HepG2 (cell line): Measurements from ENCODE around the gene FBXO41. TPM values are rescaled to one million over a fixed set of nuclear protein-coding genes. Genes with fewer than 3 reads are reported as not detected.

Source experiments
- ATAC-seq: fragments of 200-7000 bp; cut with Tn5 transposase; 3 replicates; pipeline ENCODE4 v1.9.1; 2020; ENCODE audit warnings: mild to moderate bottlenecking, moderate library complexity
- BruUV-seq: library from RNA; stranded (reverse); fragments of 400-500 nt; replicated peaks from 2 replicates; lab custom pipeline; 2021; lab: Mats Ljungman, UMichigan
- CTCF ChIA-PET: fragments of 300-600 bp; formaldehyde crosslinking; extraction: SDS; loops from one replicate; lab custom pipeline; 2021; ENCODE audit warnings: low total read pairs, inconsistent platforms, low intra/inter-chr PET ratio; lab: Yijun Ruan, JAX
- POLR2A ChIA-PET: fragments of 350-600 bp; sonication (Branson Sonifier 250); formaldehyde crosslinking; loops from one replicate; lab custom pipeline; 2020; ENCODE audit warnings: antibody characterized with exemption, inconsistent platforms; lab: Yijun Ruan, JAX
- DNase-seq: peaks from one replicate; pipeline ENCODE4 v3.0.0-alpha.2; 2015; ENCODE audit warnings: low spot score
- FAIRE-seq: peaks from 3 replicates; lab custom pipeline; 2011; peaks lifted over from hg19 to GRCh38; lab: Jason Lieb, UNC
- H2AFZ ChIP-seq: one replicate; pipeline ENCODE4 v1.6.1; 2011; ENCODE audit warnings: low read length, inconsistent platforms
- H3K27ac ChIP-seq: fragments of 300-600 bp; 3 replicates; pipeline ENCODE4 v1.8.0; 2011; ENCODE audit warnings: mixed run types, mild to moderate bottlenecking, mixed read lengths, low read length, inconsistent platforms; ENCODE audit not compliant: insufficient read depth; ENCODE audit errors: extremely low read length
- H3K27me3 ChIP-seq, 2 experiments: fragments of 200-600 bp in 1 of 2; 2 replicates in 1 of 2; 3 replicates in 1 of 2; pipeline versions ENCODE4 v1.6.0 to v1.8.0; 2011; ENCODE audit warnings: low read length in 2 of 2, mild to moderate bottlenecking in 2 of 2, moderate library complexity in 2 of 2, inconsistent platforms in 1 of 2; ENCODE audit not compliant: insufficient read depth in 2 of 2, control insufficient read depth in 1 of 2
- H3K36me3 ChIP-seq, 2 experiments: fragments of 200-600 bp in 1 of 2; replicated peaks in 1 of 2; 2 replicates in 1 of 2; 3 replicates in 1 of 2; pipeline versions ENCODE4 v1.5.1 to v1.8.0; 2011; ENCODE audit warnings: low read length in 2 of 2, inconsistent platforms in 1 of 2; ENCODE audit not compliant: insufficient read depth in 2 of 2, control insufficient read depth in 1 of 2
- H3K4me1 ChIP-seq: 2 replicates; pipeline ENCODE4 v1.5.1; 2012; ENCODE audit warnings: low read length, inconsistent platforms; ENCODE audit not compliant: insufficient read depth
- H3K4me2 ChIP-seq: 2 replicates; pipeline ENCODE4 v1.6.0; 2011; ENCODE audit warnings: low read depth, low read length, inconsistent platforms
- H3K4me3 ChIP-seq, 3 experiments: fragments of 200-600 bp in 1 of 3; sonication (generic), shearing (Covaris generic) in 1 of 3; replicated peaks in 1 of 3; 2 replicates each; pipeline ENCODE4 v1.5.1; 2011 to 2016; ENCODE audit warnings: low read length in 3 of 3, inconsistent platforms in 2 of 3, low read depth in 2 of 3, mild to moderate bottlenecking in 2 of 3, control low read depth in 1 of 3, mixed read lengths in 1 of 3; ENCODE audit not compliant: insufficient read depth in 1 of 3
- H3K79me2 ChIP-seq: one replicate; pipeline ENCODE4 v1.6.1; 2011; ENCODE audit warnings: low read length, inconsistent platforms; ENCODE audit not compliant: insufficient read depth
- H3K9ac ChIP-seq: 2 replicates; pipeline ENCODE4 v1.6.0; 2011; ENCODE audit warnings: mild to moderate bottlenecking, low read depth, low read length, inconsistent platforms; ENCODE audit not compliant: insufficient read depth
- H3K9me3 ChIP-seq: 2 replicates; pipeline ENCODE4 v1.5.1; 2012; ENCODE audit warnings: mild to moderate bottlenecking, low read length
- H4K20me1 ChIP-seq: 2 replicates; pipeline ENCODE4 v1.6.0; 2011; ENCODE audit warnings: inconsistent platforms, mild to moderate bottlenecking, low read length, moderate library complexity; ENCODE audit not compliant: insufficient read depth
- CHD2 ChIP-seq: IDR thresholded peaks from 2 replicates; pipeline ENCODE4 v1.6.1; 2011; ENCODE audit warnings: low read depth, low read length, improper control_type of control experiment
- MED1 ChIP-seq: sonication (generic); formaldehyde crosslinking; IDR thresholded peaks from 2 replicates; pipeline ENCODE4 v1.4.0; 2020; ENCODE audit warnings: missing genetic modification reagents
- SRSF1 ChIP-seq: fragments of 200-400 bp; formaldehyde crosslinking; optimal IDR thresholded peaks from 2 replicates; pipeline ENCODE3; 2017; ENCODE audit warnings: mild to moderate bottlenecking, low read depth, low read length, moderate library complexity
- ZBTB38 ChIP-seq: sonication (generic); formaldehyde crosslinking; IDR thresholded peaks from 2 replicates; pipeline ENCODE4 v1.5.1; 2020; ENCODE audit warnings: mild to moderate bottlenecking, missing genetic modification reagents
- ZIK1 ChIP-seq: sonication (generic); formaldehyde crosslinking; IDR thresholded peaks from 2 replicates; pipeline ENCODE4 v1.5.0; 2020; ENCODE audit warnings: mild to moderate bottlenecking, low read depth, missing genetic modification reagents, borderline replicate concordance
- ZNF256 ChIP-seq: sonication (generic); formaldehyde crosslinking; conservative IDR thresholded peaks from 2 replicates; pipeline ENCODE4 v1.4.0; 2020; ENCODE audit warnings: missing genetic modification reagents
- ZNF430 ChIP-seq: sonication (generic); formaldehyde crosslinking; IDR thresholded peaks from 2 replicates; pipeline ENCODE4 v1.9.0; 2021; ENCODE audit warnings: mild to moderate bottlenecking, missing genetic modification reagents
- ZNF616 ChIP-seq: sonication (generic); formaldehyde crosslinking; IDR thresholded peaks from 2 replicates; pipeline ENCODE4 v1.5.0; 2020; ENCODE audit warnings: low read depth, mild to moderate bottlenecking, missing genetic modification reagents
- ZNF619 ChIP-seq: sonication (generic); formaldehyde crosslinking; IDR thresholded peaks from 2 replicates; pipeline ENCODE4 v1.4.0; 2020; ENCODE audit warnings: mild to moderate bottlenecking, missing genetic modification reagents
- ZNF781 ChIP-seq: sonication (generic); formaldehyde crosslinking; IDR thresholded peaks from 2 replicates; pipeline ENCODE4 v1.5.1; 2020; ENCODE audit warnings: borderline replicate concordance, mild to moderate bottlenecking, missing genetic modification reagents; ENCODE audit errors: not compliant biosample characterization
- ZSCAN22 ChIP-seq: sonication (generic); formaldehyde crosslinking; IDR thresholded peaks from 2 replicates; pipeline ENCODE4 v1.4.0; 2020; ENCODE audit warnings: mild to moderate bottlenecking, missing genetic modification reagents
- WGBS: methylation state at CpG from one replicate; pipeline ENCODE4 v1.1.6; 2017; ENCODE audit warnings: low lambda C conversion rate; 5-methylcytosine and 5-hydroxymethylcytosine counted together
- in situ Hi-C: cut with HindIII; loops from 2 replicates; pipeline ENCODE4 v1.10.0; 2017; ENCODE audit warnings: low pct_unique_long_range_greater_than_20kb; ENCODE audit not compliant: extremely low pct_ligation_motif_present
- intact Hi-C: fragments of 100-400 bp; cut with micrococcal nuclease; formaldehyde crosslinking; loops from one replicate; pipeline ENCODE4 v1.10.0; 2022; ENCODE audit not compliant: unreplicated experiment
- polyA plus RNA-seq, 8 experiments: library from polyadenylated mRNA; depleted of rRNA in 3 of 8; stranded (reverse) in 7 of 8; unstranded in 1 of 8; fragments of >200 nt; fragmentation: Illumina TruSeq in 4 of 8; extraction: Trizol in 4 of 8; gene quantifications; 2 replicates each; pipeline versions ENCODE4 v1.2.1 to v1.2.3, GENCODE V29; 2011 to 2016; ENCODE audit warnings: low read depth in 4 of 8, missing spikeins in 1 of 8, mixed read lengths in 1 of 8; ENCODE audit not compliant: insufficient read depth in 1 of 8
- total RNA-seq, 5 experiments: library from RNA; depleted of rRNA; stranded (reverse); fragments of >200 nt; fragmentation: Illumina TruSeq; extraction: Trizol; gene quantifications; 2 replicates each; pipeline ENCODE4 v1.2.3, GENCODE V29; 2016; ENCODE audit warnings: low read depth in 1 of 5
- TF ChIP-seq, protein P1 (sequence below): sonication (generic); formaldehyde crosslinking; IDR thresholded peaks from 2 replicates; pipeline ENCODE4 v1.5.1; 2020; ENCODE audit warnings: missing genetic modification reagents, mild to moderate bottlenecking, borderline replicate concordance
- TF ChIP-seq, protein P2 (sequence below): fragments of 450-650 bp; IDR thresholded peaks from 2 replicates; pipeline ENCODE4 v1.6.1; 2017
- TF ChIP-seq, protein P3 (sequence below): sonication (generic); formaldehyde crosslinking; IDR thresholded peaks from 2 replicates; pipeline ENCODE4 v1.4.0; 2020; ENCODE audit warnings: missing genetic modification reagents, borderline replicate concordance
- TF ChIP-seq, protein P4 (sequence below): sonication (generic); formaldehyde crosslinking; IDR thresholded peaks from 2 replicates; pipeline ENCODE4 v1.9.0; 2021; ENCODE audit warnings: missing genetic modification reagents, borderline replicate concordance

FBXO41 gene
- total and polyA plus RNA-seq, 2 of the 13 experiments (the other 11 are each of a cell fraction or from before 2014, with no cell fraction given), result 4.2 to 10.3 TPM

DNA sequence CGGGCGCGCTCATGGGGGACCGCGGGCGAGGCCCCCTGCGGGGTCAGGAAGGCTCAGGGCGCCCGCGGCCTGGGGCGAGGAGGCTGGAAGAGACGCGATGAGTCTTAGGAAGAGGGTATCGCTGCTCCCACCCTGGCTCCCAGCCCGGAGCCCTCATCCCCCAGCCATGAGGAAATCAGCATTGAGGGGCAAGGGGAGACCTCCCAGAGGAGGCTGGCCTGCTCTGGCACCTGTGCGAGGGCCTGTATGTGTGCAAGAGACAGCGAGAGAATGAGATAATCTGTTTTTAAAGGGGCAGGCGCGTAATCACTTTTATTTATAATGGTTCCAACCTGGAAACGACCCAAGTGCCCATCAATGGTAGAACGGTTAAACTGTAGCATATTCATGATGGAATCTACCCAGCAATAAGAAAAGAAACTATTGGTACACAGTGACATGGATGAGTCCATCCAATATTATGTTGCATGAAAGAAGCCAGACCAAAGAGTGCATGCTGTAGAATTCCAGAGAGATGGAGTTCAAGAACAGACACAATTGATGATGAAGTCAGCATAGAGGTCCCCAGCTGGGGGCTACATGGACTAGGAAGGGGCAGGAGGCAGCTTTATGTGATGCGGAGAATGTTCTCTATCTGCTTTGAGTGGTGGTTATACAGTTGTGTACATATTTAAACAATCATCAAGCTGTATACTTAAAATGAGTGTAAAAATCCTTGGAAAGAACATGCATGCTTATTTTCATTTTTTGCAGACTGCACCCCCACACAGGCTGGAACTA is 14.4 kb downstream of the FBXO41 start:
- in situ Hi-C loops, result no loop called here
- no peaks in the 10 kb centered on the region for H3K79me2 ChIP-seq
- BruUV-seq, result no TSS peak
- H4K20me1 ChIP-seq, result no peaks in the 10 kb centered on the region
- H3K36me3 ChIP-seq, result peaks cover 0 to 3% of the 10 kb centered on the region in 2 experiments; a peak in 3 of 5 replicates
- no peaks in the 10 kb centered on the region for H3K9me3 ChIP-seq
- no peaks in the 10 kb centered on the region for H3K4me1 ChIP-seq
- H2AFZ ChIP-seq, result no peak overlapping the region
- H3K27ac ChIP-seq, result no peak overlapping the region
- DNase-seq (no peak), ATAC-seq (no peak), FAIRE-seq (no peak)
- intact Hi-C loops, result no loop called here
- POLR2A ChIA-PET, result no interaction called here
- CTCF ChIA-PET, result no interaction called here
- H3K4me3 ChIP-seq, result no peak overlapping the region
- H3K9ac ChIP-seq, result no peak overlapping the region
- H3K4me2 ChIP-seq, result no peak overlapping the region
- 95% methylated on average over 22 of the region's 22 CpGs for WGBS
- no peaks in the 10 kb centered on the region for H3K27me3 ChIP-seq
- TF ChIP-seq ZNF781 (CRISPR knock-in tag) (no peak), ZNF256 (CRISPR knock-in tag) (no peak), MED1 (CRISPR knock-in tag) (no peak), SRSF1 (no peak), ZBTB38 (CRISPR knock-in tag) (no peak), ZNF619 (CRISPR knock-in tag) (no peak), ZNF430 (CRISPR knock-in tag) (no peak), ZNF616 (CRISPR knock-in tag) (no peak), ZSCAN22 (CRISPR knock-in tag) (no peak), ZIK1 (no peak), CHD2 (no peak)
- TF ChIP-seq, protein P1, sequence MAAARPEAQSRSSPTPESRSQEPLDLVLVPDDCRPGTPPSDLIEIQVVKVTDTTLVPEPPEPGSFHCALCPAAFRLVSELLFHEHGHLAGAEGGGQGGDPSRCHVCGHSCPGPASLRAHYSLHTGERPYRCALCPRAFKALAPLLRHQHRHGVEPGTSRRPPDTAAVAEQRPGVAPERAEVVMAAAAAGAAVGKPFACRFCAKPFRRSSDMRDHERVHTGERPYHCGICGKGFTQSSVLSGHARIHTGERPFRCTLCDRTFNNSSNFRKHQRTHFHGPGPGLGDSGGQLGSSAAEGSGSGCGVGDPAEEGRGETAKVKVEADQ, result no peak
- TF ChIP-seq, protein P2, sequence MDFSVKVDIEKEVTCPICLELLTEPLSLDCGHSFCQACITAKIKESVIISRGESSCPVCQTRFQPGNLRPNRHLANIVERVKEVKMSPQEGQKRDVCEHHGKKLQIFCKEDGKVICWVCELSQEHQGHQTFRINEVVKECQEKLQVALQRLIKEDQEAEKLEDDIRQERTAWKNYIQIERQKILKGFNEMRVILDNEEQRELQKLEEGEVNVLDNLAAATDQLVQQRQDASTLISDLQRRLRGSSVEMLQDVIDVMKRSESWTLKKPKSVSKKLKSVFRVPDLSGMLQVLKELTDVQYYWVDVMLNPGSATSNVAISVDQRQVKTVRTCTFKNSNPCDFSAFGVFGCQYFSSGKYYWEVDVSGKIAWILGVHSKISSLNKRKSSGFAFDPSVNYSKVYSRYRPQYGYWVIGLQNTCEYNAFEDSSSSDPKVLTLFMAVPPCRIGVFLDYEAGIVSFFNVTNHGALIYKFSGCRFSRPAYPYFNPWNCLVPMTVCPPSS, result no peak
- TF ChIP-seq, protein P3, sequence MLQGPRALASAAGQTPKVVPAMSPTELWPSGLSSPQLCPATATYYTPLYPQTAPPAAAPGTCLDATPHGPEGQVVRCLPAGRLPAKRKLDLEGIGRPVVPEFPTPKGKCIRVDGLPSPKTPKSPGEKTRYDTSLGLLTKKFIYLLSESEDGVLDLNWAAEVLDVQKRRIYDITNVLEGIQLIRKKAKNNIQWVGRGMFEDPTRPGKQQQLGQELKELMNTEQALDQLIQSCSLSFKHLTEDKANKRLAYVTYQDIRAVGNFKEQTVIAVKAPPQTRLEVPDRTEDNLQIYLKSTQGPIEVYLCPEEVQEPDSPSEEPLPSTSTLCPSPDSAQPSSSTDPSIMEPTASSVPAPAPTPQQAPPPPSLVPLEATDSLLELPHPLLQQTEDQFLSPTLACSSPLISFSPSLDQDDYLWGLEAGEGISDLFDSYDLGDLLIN (CRISPR knock-in tag), result no peak
- TF ChIP-seq, protein P4, sequence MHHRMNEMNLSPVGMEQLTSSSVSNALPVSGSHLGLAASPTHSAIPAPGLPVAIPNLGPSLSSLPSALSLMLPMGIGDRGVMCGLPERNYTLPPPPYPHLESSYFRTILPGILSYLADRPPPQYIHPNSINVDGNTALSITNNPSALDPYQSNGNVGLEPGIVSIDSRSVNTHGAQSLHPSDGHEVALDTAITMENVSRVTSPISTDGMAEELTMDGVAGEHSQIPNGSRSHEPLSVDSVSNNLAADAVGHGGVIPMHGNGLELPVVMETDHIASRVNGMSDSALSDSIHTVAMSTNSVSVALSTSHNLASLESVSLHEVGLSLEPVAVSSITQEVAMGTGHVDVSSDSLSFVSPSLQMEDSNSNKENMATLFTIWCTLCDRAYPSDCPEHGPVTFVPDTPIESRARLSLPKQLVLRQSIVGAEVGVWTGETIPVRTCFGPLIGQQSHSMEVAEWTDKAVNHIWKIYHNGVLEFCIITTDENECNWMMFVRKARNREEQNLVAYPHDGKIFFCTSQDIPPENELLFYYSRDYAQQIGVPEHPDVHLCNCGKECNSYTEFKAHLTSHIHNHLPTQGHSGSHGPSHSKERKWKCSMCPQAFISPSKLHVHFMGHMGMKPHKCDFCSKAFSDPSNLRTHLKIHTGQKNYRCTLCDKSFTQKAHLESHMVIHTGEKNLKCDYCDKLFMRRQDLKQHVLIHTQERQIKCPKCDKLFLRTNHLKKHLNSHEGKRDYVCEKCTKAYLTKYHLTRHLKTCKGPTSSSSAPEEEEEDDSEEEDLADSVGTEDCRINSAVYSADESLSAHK, result no peak
